ENCODE results near the gene KCNA2. TPM values are rescaled to one million over a fixed set of nuclear protein-coding genes. Genes with fewer than 3 reads are reported as not detected.

KCNA2 gene
- total RNA-seq, 1 experiment from 2014 or later, result 1.1 TPM

DNA sequence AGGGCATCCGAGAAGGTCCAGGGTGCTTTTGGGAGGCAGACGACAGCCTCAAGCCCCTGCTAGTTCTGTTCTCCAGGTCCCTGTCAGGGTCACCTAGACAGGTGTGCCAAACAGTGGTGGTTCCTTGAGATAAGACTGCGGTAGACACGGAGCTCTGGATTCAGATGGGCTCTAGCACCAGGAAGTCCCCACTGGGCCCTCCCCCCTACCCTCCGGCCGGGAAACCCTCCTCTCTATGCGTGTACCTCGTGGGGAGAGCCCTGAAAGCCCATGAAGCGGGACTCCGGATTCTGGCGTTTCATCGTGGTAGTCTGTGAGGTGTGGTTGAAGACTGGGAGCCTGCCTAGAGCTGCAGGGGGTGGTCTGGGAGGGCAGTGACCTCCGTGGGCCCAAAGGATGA lies 2.1 kb upstream of the KCNA2 start:
- no peak for ATAC-seq
- intact Hi-C loops (cut with micrococcal nuclease; ENCODE audit: unreplicated experiment) (no loop called here), in situ Hi-C loops (cut with HindIII; ENCODE audit: low pct_unique_long_range_greater_than_20kb, low sequenced_read_pairs) (no loop called here)
- Histone ChIP-seq H3K9me3 (ENCODE audit: control insufficient read depth, insufficient read depth, low read depth, low read length) (no peaks in the 10 kb centered on the region), H3K36me3 (ENCODE audit: control insufficient read depth, insufficient read depth, low read length) (no peaks in the 10 kb centered on the region), H3K4me3 (ENCODE audit: low read depth in 2 of 2, low read length in 2 of 2) (no peak overlapping the region), H3K27ac (ENCODE audit: low read length) (no peak overlapping the region), H3K27me3 (ENCODE audit: control insufficient read depth, insufficient read depth, low read length) (peaks cover 7% of the 10 kb centered on the region; the same call in 1 of the 2 replicates), H3K4me1 (ENCODE audit: control insufficient read depth, insufficient read depth, low read length) (no peaks in the 10 kb centered on the region)
- no TSS peak for BruUV-seq (replicated peaks)
- no peak for TF ChIP-seq CTCF (IDR thresholded peaks at IDR 0.05)
- no peak for TF ChIP-seq REST (IDR thresholded peaks at IDR 0.05; ENCODE audit: insufficient read depth in 1 of 2, low read depth in 2 of 2, low read length in 1 of 2)
- TF ChIP-seq SIN3A (IDR thresholded peaks at IDR 0.05; ENCODE audit: borderline replicate concordance, insufficient read depth, low read depth, low read length), result no peak
- TF ChIP-seq TCF7L2 (IDR thresholded peaks at IDR 0.05; ENCODE audit: low read depth, low read length), result no peak
- TF ChIP-seq POLR2AphosphoS5 (IDR thresholded peaks at IDR 0.05; ENCODE audit: low read depth, low read length), result no peak
- ChIA-PET CTCF (no interaction called here), POLR2A (no interaction called here)
- DNase-seq (ENCODE audit: low read depth, low spot score), result no peak

GRCh38 chr1:110607536-110608230 lies 1.5 kb upstream of the KCNA2 start:
- TF ChIP-seq TCF7L2 (IDR thresholded peaks at IDR 0.05; ENCODE audit: low read depth, low read length) (no peak), POLR2AphosphoS5 (IDR thresholded peaks at IDR 0.05; ENCODE audit: low read depth, low read length) (no peak), SIN3A (IDR thresholded peaks at IDR 0.05; ENCODE audit: borderline replicate concordance, insufficient read depth, low read depth, low read length) (no peak), CTCF (IDR thresholded peaks at IDR 0.05) (no peak), REST (IDR thresholded peaks at IDR 0.05; ENCODE audit: insufficient read depth in 1 of 2, low read depth in 2 of 2, low read length in 1 of 2) (no peak)
- intact Hi-C loops (cut with micrococcal nuclease; ENCODE audit: unreplicated experiment), result no loop called here
- ChIA-PET CTCF (no interaction called here), POLR2A (no interaction called here)
- H3K4me3 ChIP-seq (ENCODE audit: low read depth in 2 of 2, low read length in 2 of 2), result no peak overlapping the region
- in situ Hi-C loops (cut with HindIII; ENCODE audit: low pct_unique_long_range_greater_than_20kb, low sequenced_read_pairs), result no loop called here
- H3K4me1 ChIP-seq (ENCODE audit: control insufficient read depth, insufficient read depth, low read length), result no peaks in the 10 kb centered on the region
- DNase-seq (ENCODE audit: low read depth, low spot score), result no peak
- no peaks in the 10 kb centered on the region for H3K9me3 ChIP-seq (ENCODE audit: control insufficient read depth, insufficient read depth, low read depth, low read length)
- no peaks in the 10 kb centered on the region for H3K36me3 ChIP-seq (ENCODE audit: control insufficient read depth, insufficient read depth, low read length)
- no peak overlapping the region for H3K27ac ChIP-seq (ENCODE audit: low read length)
- no peak; the same call in 1 of the 2 replicates for ATAC-seq
- BruUV-seq (replicated peaks), result no TSS peak
- H3K27me3 ChIP-seq (ENCODE audit: control insufficient read depth, insufficient read depth, low read length), result peaks cover 7% of the 10 kb centered on the region; the same call in 1 of the 2 replicates

Data from Panc1 (cell line).